GM12872 (cell line): ENCODE measurements around the gene GPR160.

Experiments used
- TF ChIP-seq, protein P1 (sequence below): IDR thresholded peaks from 3 replicates; pipeline ENCODE4 v1.5.1; 2011; ENCODE audit warnings: low read depth, mild to moderate bottlenecking, low read length, moderate library complexity; ENCODE audit not compliant: insufficient read depth

Gene GPR160

DNA sequence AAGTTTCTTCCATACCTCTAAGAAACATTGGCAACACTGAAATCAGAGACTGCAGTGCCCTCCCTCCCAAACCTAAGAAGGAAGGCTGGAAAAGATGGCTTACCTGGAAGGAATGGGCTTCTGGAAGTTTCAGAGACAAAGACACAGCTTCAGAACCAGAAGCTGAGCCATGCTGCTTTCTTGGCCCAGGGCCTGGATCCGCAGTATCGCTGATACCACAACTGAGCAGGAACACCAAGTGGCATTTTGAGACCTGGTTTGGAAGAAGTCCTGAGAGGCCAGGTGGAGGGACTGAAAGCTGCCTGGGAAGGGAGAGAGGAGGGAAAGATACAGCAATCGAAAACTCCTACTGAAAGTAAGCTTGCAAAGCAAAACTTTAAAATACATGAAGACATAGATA is 19.8 kb downstream of the GPR160 start:
- TF ChIP-seq, protein P1, sequence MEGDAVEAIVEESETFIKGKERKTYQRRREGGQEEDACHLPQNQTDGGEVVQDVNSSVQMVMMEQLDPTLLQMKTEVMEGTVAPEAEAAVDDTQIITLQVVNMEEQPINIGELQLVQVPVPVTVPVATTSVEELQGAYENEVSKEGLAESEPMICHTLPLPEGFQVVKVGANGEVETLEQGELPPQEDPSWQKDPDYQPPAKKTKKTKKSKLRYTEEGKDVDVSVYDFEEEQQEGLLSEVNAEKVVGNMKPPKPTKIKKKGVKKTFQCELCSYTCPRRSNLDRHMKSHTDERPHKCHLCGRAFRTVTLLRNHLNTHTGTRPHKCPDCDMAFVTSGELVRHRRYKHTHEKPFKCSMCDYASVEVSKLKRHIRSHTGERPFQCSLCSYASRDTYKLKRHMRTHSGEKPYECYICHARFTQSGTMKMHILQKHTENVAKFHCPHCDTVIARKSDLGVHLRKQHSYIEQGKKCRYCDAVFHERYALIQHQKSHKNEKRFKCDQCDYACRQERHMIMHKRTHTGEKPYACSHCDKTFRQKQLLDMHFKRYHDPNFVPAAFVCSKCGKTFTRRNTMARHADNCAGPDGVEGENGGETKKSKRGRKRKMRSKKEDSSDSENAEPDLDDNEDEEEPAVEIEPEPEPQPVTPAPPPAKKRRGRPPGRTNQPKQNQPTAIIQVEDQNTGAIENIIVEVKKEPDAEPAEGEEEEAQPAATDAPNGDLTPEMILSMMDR = no peak

- TF ChIP-seq, protein P1 = peak; percentile 19; the same call in 1 of the 3 replicates
These were observed 20.3 kb downstream of the GPR160 start for GRCh38 chr3:170058127-170058526.

DNA sequence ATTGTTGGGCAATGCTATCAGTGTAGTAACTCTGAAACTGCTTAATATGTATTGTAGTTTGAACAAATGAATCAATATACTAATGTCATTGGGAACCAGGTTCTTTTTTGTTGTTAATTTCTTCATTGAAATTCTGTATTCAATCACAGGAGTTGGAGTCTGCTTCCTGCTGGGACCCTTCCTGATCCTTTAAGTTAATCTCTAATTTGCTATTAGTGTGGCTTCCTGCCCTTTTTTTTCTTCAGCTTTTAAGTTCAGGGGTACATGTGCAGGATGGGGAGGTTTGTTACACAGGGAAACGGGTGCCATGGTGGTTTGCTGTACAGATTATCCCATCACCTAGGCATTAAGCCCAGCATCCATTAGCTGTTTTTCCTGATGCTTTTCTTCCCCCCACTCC is 21.7 kb downstream of the GPR160 start:
- TF ChIP-seq, protein P1 = no peak

DNA sequence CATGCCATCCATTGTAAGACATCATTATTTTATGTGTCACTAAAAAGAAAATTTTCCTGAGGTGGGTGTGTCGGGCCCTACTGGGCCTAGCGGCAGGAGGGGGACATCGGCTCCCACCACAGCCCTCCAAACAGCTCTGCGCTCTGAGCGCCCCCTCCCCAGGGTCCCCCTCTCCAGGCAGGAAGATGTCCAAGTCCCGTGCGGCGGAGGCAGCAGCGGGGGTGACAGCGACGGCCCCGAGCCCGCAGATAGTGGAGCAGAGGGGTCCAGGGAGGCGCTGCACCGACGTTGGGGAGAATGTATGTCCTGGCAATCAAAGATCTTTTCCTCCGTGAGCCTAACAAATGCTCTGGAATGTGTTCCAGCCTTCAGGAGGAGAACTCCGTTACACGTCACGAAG is 24.3 kb downstream of the GPR160 start:
- TF ChIP-seq, protein P1 = no peak

DNA sequence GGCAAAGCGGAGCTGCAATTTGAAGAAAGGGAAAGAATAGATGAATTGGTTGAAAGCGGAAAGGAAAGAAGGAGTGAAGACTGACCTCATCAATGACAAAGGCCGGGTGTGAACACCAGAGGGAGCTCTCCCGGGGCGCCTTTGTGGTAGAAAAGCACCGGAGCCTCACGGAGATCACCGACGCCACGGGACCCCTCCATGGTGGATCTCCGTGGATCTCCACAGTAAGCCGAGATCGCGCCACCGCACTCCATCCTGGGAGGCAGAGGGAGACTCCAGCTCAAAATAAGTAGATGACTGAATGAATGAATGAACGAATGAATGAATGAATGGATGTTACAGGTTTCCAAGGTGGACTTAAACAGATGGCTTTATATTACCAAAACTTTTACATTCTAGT is 25.0 kb downstream of the GPR160 start:
- TF ChIP-seq, protein P1 = peak; percentile 36; the same call in 2 of the 3 replicates

DNA sequence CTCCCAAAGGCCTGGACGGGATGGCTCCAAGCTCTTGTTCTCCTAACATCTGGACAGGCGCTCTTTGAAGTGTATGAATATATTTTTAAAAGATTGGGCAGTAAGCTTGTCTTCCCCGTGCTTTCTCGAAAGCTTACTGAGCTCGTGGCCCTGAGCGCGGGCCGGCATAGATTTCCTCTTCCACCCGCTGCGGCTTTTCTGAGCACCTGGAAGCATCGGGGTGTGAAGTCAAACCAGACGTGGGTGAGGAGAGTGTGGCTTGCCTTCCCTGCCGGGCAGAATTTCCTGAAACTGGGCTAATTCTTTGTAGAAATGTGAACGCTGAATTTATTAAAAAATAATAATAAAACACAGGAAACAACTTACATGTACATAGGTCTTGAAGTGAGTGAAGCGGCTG is 25.9 kb downstream of the GPR160 start:
- TF ChIP-seq, protein P1 = no peak

DNA sequence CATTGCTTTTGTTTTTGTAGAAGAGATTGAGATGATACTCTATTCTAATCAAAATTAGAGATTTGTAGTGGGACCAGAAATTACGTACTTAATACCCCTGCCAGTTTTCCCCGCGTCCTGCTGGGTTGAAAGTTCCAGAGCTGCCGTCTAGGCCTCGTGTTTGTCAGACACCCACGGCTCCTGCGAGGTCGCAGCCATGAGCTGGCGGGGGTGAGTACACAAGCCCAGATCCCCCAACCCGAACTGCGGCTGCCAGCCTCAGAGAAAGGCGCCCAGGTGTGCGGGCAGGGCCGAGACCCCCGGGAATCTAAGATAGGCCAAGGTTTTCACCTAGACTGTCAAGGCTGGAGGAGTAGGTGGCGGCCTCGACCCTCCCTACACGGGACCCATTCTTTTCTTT is 26.3 kb downstream of the GPR160 start:
- TF ChIP-seq, protein P1 = no peak
